HEK293T (cell line): ENCODE measurements around the gene EVC2.

Source experiments
- ARNT ChIP-seq: fragments of 450-650 bp; IDR thresholded peaks from 2 replicates; pipeline ENCODE4 v1.6.1; 2017; ENCODE audit warnings: mild to moderate bottlenecking
- ELF4 ChIP-seq: fragments of 450-650 bp; IDR thresholded peaks from 2 replicates; pipeline ENCODE4 v1.6.1; 2017; ENCODE audit warnings: antibody characterized with exemption
- FOXM1 ChIP-seq: fragments of 450-650 bp; IDR thresholded peaks from 2 replicates; pipeline ENCODE4 v1.6.1; 2017; ENCODE audit warnings: mild to moderate bottlenecking, borderline replicate concordance
- SP1 ChIP-seq: fragments of 450-650 bp; IDR thresholded peaks from 2 replicates; pipeline ENCODE4 v1.6.1; 2017
- SUZ12 ChIP-seq: fragments of 450-650 bp; IDR thresholded peaks from 2 replicates; pipeline ENCODE4 v1.6.1; 2016; ENCODE audit warnings: mild to moderate bottlenecking
- ZNF384 ChIP-seq: fragments of 450-650 bp; IDR thresholded peaks from 2 replicates; pipeline ENCODE4 v1.6.1; 2016
- TF ChIP-seq, protein P1 (sequence below): fragments of 450-650 bp; IDR thresholded peaks from 2 replicates; pipeline ENCODE4 v1.6.1; 2016

DNA sequence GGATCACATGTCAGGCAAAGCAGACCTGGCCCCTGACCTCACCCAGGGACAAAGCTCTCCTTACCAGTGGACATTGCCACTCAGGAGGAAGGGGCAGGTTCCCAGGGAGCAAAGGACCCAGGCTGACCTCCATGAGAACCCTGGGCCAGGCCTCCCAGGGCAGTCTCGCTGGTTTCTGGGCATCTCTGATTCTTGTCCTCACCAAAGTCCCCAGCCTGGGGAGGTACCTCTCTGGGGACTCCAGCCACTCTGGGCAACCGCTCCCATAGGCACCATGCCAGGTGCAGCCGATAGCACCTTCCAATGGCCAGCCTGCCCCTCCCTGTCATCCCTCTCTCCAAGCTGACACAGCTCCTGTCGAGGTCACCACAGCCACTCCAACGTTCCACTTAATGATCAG, 7.9 kb downstream of the EVC2 start:
- TF ChIP-seq ELF4: no peak
- no peak for TF ChIP-seq SP1
- no peak for TF ChIP-seq SUZ12
- TF ChIP-seq ARNT: no peak
- no peak for TF ChIP-seq FOXM1
- TF ChIP-seq, protein P1, sequence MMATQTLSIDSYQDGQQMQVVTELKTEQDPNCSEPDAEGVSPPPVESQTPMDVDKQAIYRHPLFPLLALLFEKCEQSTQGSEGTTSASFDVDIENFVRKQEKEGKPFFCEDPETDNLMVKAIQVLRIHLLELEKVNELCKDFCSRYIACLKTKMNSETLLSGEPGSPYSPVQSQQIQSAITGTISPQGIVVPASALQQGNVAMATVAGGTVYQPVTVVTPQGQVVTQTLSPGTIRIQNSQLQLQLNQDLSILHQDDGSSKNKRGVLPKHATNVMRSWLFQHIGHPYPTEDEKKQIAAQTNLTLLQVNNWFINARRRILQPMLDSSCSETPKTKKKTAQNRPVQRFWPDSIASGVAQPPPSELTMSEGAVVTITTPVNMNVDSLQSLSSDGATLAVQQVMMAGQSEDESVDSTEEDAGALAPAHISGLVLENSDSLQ: no peak
- no peak for TF ChIP-seq ZNF384
